GM12801 (cell line): ENCODE measurements around the gene PLCG2.

Source experiments
- TF ChIP-seq, protein P1 (sequence below): IDR thresholded peaks from one replicate; pipeline ENCODE4 v1.5.1; 2011; ENCODE audit warnings: control low read depth; ENCODE audit not compliant: insufficient read length; ENCODE audit errors: extremely low read depth

The PLCG2 gene

DNA sequence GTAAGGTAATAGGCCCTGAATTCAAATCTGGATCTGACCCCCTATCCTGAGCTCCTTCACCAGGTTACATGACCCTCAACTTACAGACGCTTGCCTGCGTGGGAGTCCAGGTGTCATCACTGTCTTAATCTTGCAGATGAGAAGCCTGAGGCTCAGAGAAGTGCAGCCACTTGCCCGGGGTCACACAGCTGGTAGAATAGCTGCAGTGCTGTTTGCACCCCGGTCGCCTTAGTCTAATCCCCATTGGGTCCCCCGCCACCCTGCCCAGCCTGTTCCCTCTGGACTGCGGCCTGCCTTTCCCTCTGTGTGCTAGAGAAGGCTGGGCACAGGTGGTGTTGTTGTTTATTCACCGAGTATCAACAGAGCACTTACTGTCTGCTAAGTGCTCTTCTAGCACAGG lies 125.2 kb downstream of the PLCG2 start:
- TF ChIP-seq, protein P1, sequence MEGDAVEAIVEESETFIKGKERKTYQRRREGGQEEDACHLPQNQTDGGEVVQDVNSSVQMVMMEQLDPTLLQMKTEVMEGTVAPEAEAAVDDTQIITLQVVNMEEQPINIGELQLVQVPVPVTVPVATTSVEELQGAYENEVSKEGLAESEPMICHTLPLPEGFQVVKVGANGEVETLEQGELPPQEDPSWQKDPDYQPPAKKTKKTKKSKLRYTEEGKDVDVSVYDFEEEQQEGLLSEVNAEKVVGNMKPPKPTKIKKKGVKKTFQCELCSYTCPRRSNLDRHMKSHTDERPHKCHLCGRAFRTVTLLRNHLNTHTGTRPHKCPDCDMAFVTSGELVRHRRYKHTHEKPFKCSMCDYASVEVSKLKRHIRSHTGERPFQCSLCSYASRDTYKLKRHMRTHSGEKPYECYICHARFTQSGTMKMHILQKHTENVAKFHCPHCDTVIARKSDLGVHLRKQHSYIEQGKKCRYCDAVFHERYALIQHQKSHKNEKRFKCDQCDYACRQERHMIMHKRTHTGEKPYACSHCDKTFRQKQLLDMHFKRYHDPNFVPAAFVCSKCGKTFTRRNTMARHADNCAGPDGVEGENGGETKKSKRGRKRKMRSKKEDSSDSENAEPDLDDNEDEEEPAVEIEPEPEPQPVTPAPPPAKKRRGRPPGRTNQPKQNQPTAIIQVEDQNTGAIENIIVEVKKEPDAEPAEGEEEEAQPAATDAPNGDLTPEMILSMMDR = no peak

DNA sequence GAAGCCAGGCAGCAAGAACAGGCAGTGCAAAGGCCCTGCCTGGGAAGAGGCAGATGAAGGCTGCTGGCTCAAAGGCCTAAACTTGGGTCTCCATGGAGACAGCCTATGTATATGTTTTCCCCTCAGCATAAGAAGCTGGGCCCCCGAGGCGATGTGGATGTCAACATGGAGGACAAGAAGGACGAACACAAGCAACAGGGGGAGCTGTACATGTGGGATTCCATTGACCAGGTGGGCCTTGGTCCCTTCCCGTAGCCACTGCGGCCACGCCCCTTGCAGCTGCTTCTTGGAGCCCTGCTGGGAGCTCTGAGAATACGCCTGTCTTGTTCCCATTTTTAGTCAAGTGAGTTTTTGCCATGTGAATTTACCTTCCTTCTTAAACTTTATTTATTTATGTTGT lies 126.2 kb downstream of the PLCG2 start:
- TF ChIP-seq, protein P1 = no peak

DNA sequence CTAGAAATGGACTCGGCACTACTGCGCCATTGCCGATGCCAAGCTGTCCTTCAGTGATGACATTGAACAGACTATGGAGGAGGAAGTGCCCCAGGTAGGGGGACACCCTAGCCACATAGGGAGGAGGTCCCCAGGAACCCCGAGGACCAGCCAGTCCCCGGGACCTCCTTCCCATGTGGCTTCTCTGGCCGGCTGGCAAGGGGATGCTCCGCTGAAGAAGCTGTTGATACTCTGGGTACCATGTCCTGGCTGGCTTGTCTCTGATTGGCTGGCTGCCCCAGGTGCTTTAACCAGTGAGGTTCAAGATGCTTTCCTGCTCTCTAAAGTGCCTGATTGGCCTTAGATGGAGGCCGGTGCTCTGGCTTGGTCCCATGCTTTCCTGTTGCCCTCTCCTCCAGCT lies 128.6 kb downstream of the PLCG2 start:
- TF ChIP-seq, protein P1 = no peak

DNA sequence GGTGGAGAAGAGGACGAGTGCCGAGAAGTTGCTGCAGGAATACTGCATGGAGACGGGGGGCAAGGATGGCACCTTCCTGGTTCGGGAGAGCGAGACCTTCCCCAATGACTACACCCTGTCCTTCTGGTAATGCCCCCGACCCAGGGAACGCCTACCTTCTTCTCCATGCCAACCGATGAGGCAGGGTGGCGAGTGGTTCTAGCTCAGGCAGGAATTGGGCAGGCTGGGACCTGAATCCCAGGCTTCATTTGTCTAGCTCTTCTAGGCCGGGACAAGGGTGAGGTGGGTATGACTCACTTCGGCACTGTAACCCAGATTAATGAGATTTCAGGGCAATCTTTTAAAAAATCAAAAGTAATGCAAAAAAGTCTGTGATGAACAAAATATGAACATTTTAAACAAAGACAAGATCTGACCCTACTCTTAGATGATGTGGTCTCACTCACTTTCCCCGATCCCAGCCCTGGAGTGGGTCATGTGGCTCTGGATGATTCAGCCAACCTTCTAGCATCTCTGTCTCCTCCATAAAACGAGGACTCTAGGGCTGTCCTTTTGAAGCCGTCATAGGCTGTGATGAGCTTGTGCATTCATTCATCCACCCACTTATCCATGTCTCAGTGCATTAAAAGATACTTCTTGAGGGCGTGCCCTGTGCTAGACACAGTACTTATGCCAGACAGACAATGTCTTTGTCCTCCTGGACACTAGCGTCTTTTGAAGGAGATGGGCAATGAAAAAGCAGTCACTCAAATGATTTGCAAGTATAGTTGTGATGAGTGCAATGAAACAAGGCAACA lies 129.6 kb downstream of the PLCG2 start:
- TF ChIP-seq, protein P1 = no peak

DNA sequence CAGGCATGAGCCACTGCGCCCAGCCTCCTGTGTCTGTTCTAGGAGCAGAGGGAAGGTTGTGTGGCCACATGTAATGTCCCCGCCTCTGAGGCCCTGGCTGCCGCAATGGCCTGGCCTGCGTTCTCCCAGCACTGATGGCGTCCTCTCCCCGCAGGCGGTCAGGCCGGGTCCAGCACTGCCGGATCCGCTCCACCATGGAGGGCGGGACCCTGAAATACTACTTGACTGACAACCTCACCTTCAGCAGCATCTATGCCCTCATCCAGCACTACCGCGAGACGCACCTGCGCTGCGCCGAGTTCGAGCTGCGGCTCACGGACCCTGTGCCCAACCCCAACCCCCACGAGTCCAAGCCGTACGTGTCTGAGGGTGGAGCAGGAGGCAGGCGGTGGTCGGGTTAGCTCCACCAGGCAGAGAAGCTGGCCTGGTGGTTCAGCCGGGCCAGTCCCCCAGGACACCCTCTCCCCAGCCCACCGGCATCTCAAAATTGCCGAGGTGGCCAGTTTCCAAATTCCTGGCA lies 131.3 kb downstream of the PLCG2 start:
- TF ChIP-seq, protein P1 = no peak

DNA sequence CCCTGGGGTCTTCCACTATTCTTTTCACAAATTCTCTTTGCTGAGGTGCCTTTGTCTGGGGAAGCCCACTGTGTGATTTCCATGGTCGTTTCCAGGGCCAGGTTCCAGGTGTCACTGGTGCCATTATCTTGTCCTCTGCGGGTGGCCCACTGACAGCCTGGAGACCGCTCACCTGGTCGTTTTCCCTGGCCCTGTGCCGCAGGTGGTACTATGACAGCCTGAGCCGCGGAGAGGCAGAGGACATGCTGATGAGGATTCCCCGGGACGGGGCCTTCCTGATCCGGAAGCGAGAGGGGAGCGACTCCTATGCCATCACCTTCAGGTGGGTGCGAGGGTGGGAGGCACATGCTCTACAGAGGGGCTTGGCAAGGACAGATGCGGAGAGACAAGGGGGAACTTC lies 133.3 kb downstream of the PLCG2 start:
- TF ChIP-seq, protein P1 = no peak

DNA sequence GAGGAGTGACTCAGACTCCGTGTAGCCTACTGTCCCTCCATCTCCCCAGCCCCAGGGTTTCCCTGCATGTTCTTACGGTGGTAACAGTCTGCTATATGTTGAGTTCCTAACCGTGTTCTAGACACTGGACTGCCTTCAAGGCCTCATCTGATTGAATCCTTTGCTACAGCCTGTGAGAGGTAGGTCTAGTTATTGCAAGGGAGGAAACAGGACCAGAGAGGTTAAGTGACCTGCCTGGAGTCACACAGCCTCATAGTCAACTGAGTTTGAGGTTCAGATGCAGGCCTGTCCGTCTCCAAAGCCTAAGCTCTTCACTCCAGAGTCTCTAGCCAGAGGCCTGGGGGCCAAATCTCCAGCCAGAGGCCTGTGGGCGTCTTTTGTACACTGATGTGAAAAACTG lies 134.1 kb downstream of the PLCG2 start:
- TF ChIP-seq, protein P1 = no peak
